HG02970 (cell line): Measurements from ENCODE around the gene KCTD15.
"Not testable (repeated sequence)": the region's sequence is repeated elsewhere in the genome, so short reads cannot be mapped to it uniquely, and the experiment has no call there.

Experiments
- ATAC-seq: cut with Tn5 transposase; IDR thresholded peaks from one replicate; pipeline ENCODE4 v1.9.1; 2021; ENCODE audit warnings: mild to moderate bottlenecking, moderate library complexity, moderate number of reproducible peaks; ENCODE audit not compliant: unreplicated experiment, low FRiP score

KCTD15 gene

DNA sequence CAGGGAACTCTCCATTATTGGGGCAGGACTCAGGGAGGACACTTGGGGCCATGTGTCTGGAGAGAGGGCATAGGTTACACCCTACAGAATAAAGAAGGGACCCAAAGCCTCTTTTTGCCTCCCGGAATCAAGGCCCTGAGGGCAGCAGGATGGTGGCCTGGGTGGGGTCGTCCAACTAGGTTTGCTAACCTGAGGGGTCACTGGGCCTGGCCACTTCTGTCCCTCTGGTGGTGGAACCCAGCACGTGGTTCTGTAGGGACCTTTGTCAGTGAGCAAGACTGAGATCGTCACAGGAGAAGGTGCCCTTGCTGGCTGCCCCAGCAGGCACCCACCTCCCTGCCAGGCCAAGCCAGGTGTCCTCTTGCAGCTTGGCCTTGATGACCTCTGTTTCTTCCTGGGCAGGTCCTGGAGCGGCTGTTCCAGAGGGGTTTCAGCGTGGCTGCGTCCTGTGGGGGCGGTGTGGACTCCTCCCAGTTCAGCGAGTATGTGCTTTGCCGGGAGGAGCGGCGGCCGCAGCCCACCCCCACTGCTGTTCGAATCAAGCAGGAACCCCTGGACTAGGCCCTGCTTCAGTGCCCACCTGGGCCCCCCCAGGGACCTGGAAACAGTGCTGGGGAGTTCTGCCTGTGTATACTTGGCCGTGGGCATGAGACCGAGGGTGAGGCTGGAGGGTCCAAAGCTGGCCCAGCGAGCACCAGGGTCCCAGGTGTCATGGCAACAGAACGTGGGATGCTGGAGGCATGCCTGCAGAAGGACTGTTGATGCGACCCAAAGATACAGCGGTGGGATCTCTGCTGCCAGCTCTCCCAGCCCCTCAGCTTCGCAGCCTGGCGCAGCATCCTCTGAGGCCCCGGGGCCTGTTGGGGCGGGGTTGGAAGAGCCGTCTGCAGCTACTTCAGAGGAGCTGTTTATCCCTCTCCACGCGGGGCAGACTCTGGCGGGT is 16.0 kb downstream of the KCTD15 start:
- ATAC-seq: no peak

DNA sequence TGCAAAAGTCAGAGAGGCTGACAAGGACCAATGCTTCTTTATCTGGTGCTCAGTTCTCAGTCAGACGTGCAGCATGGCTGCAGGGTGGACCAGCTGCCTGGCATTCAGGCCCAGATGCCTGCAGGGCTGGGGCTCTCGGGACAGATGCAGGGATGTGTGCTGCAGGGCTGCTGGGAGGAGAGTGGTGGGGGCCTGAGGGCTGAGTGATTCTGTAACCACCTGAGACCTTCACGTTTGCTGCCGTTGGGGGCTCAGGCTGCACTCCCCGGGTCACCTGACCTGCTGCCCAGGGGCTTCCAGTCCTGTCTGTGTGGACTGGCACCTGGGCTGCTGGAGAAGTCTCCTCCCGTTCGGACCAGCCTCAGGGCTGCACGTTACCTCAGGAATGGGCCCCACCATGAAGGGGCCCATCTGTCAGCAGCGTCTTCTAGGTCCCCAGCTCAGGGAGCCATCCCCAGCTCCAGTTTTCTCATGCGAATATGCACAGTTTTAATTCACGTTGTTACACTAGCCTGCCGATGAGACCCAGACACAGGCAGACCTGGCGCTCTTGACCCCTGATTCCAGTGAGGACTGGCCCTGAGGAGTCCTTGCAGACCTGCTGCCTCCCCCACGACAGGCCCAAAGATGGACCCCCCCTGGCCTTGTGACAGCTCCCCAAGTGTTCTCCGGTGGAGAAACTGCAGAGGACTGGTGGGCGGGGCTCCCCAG is 16.9 kb downstream of the KCTD15 start:
- no peak for ATAC-seq

- ATAC-seq: no peak
Observed at GRCh38 chr19:33814181-33815165, 17.8 kb downstream of the KCTD15 start.

DNA sequence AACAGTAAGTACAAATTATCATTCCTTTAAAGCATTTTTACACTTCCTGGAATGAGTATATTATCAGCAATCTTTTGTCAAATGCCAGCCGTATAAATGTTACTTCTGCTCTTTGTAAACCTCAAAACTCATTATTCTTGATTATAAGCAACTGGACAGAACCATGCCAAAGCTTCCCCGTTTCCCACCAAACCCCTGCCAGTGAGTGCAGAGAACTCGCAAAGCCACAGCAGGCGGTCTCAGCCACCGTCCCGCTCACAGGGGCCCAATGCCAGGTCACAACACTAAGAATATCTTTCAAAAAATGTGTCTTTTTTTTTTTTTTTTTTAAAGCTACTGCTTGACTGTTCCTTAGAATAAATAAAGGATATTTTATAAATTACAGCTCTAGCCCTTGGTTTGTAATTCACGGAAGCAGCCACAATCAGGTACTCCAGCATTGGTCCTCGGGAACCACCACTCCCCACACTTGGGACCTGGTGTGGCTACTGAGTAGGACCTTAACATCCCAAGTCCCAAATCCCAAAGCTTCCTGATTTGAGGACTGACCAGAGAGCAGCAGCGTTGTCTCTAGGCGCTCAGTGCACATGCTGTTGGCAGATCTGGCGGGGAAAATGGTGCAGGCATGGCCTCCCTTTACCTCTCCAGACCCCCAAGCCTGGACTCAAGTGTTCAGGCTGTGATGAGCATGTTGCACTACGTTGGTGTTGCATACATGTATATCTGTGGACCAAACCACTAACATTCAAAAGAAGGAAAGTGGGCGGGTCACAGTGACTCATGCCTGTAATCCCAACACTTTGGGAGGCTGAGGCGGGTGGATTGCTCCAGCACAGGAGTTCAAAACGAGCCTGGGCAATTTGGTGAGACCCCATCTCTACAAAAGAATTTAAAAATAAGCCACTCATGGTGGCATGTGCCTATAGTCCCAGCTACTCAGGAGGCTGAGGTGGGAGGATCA is 19.0 kb downstream of the KCTD15 start:
- no peak for ATAC-seq

GRCh38 chr19:33818411-33818810 is 21.7 kb downstream of the KCTD15 start:
- no peak for ATAC-seq

DNA sequence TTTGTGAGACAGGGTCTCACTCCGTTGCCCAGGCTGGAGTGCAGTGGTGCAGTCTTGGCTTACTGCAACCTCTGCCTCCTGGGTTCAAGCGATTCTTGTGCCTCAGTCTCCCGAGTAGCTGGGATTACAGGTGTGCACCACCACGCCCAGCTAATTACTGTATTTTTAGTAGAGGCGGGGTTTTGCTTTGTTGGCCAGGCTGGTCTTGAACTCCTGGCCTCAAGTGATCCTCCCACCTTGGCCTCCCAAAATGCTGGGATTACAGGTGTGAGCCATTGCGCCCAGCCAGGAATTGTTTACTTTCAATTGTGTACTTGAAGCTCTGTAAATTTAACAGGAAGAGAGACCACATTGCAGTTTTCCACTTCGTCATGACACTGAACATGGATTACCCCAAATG is 22.4 kb downstream of the KCTD15 start:
- ATAC-seq: not testable (repeated sequence)

DNA sequence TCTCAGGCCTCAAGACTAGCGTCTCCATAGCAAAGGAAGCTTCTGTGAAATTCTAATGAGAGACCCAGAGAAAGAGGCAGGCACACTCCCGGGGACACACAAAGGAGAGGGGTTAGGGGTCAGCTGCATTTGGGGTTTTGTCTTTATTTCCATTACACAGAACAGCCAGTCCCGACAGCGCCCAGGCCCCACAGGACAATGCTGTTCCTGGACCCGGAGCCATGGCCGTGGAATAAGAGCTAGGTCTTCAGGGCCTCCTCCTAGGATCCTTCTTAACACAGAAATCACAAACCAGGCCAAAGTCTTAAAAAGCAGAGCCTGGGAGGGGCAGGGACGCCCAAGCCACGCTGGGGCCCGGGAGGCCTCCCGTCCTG is 22.8 kb downstream of the KCTD15 start:
- no peak for ATAC-seq

DNA sequence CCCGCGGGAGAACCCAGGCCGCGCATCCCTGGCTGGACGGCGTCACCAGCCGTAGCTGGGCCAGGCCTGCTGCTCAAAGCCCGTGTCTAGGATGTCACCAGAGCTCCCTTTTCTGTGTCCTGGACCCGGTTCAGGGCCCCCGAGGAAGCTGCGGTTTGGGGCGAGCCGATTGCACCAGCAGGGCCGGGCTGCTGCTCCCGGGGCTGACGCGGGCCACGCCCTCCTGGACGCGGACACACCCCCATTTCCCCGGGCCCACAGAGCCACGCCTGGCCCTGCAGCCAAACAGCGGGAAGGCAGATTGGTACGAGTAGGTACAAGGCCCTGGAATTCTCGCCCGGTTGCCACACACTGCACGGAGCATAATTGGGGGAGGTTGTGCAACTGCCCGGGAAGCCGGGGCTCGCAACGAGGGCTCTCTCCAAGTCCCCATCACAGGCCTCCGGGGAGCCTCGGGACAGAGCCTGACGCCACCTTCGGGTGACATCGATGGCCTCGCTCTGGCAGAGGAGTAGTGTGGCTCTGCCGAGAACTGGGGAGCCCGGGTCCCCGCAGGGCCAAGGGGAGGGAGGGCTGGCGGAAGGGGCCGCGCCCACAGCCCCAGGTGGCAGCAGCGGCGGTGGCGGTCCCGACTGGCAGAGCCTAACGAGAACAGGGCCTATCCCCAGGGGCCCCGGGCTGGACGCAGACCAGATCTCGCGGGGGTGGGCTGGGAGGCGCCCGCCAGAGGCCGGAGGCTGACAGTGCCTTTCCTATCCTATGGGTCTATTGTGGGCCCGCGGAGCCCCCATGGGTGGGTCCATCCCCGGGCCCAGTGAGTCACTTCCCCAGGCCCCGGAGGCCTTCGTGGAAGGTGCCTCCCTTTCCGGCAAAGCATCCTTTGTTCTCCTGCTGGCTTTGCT is 23.5 kb downstream of the KCTD15 start:
- no peak for ATAC-seq

GRCh38 chr19:33821871-33822270 is 25.2 kb downstream of the KCTD15 start:
- no peak for ATAC-seq

DNA sequence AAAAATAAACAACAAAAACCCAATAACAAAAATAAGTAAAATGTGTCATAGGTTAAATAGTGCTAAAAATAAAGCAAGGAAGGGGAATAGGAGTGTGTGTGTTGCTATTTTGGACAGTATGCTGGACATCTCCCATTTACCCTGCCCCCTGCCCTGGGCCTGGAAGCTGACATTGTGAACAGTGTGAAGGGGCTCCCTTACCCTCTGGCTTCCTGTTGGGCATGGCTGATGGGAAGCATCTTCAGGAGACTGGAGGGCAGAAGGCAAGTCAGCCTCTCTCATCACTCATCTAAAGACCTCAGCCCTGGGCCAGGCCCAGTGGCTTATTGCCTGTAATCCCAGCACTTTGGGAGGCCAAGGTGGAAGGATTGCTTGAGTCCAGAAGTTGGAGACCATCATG is 26.7 kb downstream of the KCTD15 start:
- no peak for ATAC-seq

- no peak for ATAC-seq
Observed at GRCh38 chr19:33825556-33825955, 28.9 kb downstream of the KCTD15 start.

- ATAC-seq: no peak
Observed at GRCh38 chr19:33826521-33826920, 29.9 kb downstream of the KCTD15 start.

GRCh38 chr19:33828266-33829075 is 31.8 kb downstream of the KCTD15 start:
- ATAC-seq: no peak

- no peak for ATAC-seq
Observed at GRCh38 chr19:33830264-33830663, 33.6 kb downstream of the KCTD15 start.

GRCh38 chr19:33831825-33832224 is 35.2 kb downstream of the KCTD15 start:
- ATAC-seq: no peak

DNA sequence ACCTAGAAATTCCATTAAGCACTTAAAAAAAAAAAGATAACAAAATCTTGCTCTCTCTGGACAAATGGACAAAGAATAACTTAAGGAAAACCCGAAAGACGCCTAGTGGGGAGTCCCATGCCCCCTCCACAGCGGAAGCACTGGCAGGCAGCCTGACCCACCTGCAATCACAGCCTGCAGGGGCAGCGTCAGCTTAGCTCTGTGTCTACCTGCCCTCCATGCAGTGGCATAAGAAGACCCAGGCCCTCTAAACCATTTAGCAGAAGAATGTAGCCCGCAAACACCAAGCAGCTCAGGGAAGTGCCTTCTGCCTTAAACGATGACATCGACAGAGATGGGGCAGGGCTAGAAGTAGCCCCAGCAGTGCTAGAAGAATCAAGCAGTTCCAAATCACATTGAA is 36.0 kb downstream of the KCTD15 start:
- ATAC-seq: no peak

- no peak for ATAC-seq
Observed at GRCh38 chr19:33840382-33840781, 43.7 kb downstream of the KCTD15 start.

DNA sequence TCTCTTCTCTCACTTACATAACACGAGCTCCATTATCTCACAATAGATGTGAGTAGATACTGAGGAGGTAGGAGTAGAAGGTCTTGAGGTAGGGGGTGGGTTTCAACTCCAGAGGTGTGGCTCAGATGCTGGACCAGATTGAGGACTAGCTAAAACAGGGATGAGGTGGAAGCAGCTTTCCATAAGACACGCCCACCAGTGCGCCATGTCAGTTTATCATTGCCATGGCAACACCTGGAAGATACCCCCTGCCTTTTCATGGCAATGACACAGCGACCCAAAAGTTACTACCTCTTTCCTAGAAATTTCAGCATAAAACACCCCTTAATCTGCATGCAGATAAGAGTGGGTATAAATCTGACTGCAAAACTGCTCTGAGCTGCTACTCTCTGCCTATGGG is 44.1 kb downstream of the KCTD15 start:
- no peak for ATAC-seq
